BLaER1 treated with 17β-estradiol and CSF1 and Interleukin-3, amounts not matched to agents 10 nM and 100 nM (cell line): ENCODE results near the gene XAGE1A.
"Not testable (repeated sequence)": the region's sequence is repeated elsewhere in the genome, so short reads cannot be mapped to it uniquely, and the experiment has no call there.

Source experiments
- H3K27ac ChIP-seq, 11 experiments: shearing (Covaris generic); formaldehyde crosslinking; 2 replicates each; pipeline ENCODE4 v1.8.1; 2022
- H3K27me3 ChIP-seq, 11 experiments: shearing (Covaris generic); formaldehyde crosslinking; 2 replicates each; pipeline ENCODE4 v1.8.1; 2022
- H3K36me3 ChIP-seq, 11 experiments: shearing (Covaris generic); formaldehyde crosslinking; 2 replicates each; pipeline ENCODE4 v1.8.1; 2022
- H3K4me1 ChIP-seq, 10 experiments: shearing (Covaris generic); formaldehyde crosslinking; 2 replicates each; pipeline ENCODE4 v1.8.1; 2022
- H3K4me2 ChIP-seq, 11 experiments: shearing (Covaris generic); formaldehyde crosslinking; 2 replicates each; pipeline ENCODE4 v1.8.1; 2022
- H3K4me3 ChIP-seq, 10 experiments: shearing (Covaris generic); formaldehyde crosslinking; 2 replicates each; pipeline ENCODE4 v1.8.1; 2022
- H3K9ac ChIP-seq, 11 experiments: shearing (Covaris generic); formaldehyde crosslinking; 2 replicates each; pipeline ENCODE4 v1.8.1; 2022
- H3K9me3 ChIP-seq, 11 experiments: shearing (Covaris generic); formaldehyde crosslinking; replicated peaks in 1 of 11; 2 replicates each; pipeline ENCODE4 v1.8.1; 2022
- H4K20me1 ChIP-seq, 11 experiments: shearing (Covaris generic); formaldehyde crosslinking; 2 replicates each; pipeline ENCODE4 v1.8.1; 2022
- Cebpa-rat ChIP-seq, 11 experiments: shearing (Covaris generic); IDR thresholded peaks; 2 replicates each; pipeline ENCODE4 v1.8.1; 2022

Gene XAGE1A

DNA sequence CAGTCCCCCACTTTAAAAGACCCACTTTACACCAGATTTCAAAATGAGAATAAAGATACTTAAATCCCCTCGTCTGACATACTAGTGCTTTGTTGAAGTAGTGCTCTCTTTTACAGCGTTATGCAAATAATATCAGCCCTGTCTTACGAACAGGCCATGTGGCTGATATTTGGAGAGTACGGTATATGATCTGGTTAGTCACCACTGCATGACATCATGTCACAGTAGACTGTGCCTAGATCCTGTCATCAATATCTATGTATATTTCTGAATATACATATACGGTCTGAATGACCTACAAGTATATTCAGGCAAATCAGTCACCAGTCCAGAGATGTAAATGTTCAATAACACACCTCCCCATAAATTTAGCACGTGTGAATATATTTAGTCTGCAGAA is 46.7 kb downstream of the XAGE1A start:
- Histone ChIP-seq H3K9ac (no peak overlapping the region), H3K27ac (no peak overlapping the region), H3K4me2 (peak overlapping the region in 8 of 11 experiments; percentile 8 to 64 (median 40); a peak in 8 of 22 replicates), H4K20me1 (0 out of 22 replicates have a peak, but pooled peaks cover 0 to 6% (median 0%) of the 10 kb centered on the region in 11 experiments), H3K9me3 (peaks cover 0 to 7% (median 0%) of the 10 kb centered on the region in 11 experiments; a peak in 1 of 22 replicates), H3K4me3 (no peak overlapping the region), H3K4me1 (peaks cover 14 to 18% (median 16%) of the 10 kb centered on the region in 10 experiments; a peak in 17 of 20 replicates), H3K27me3 (peaks cover 67 to 82% (median 78%) of the 10 kb centered on the region in 11 experiments), H3K36me3 (no peaks in the 10 kb centered on the region)
- TF ChIP-seq Cebpa-rat (IDR thresholded peaks at IDR 0.05): no peak

DNA sequence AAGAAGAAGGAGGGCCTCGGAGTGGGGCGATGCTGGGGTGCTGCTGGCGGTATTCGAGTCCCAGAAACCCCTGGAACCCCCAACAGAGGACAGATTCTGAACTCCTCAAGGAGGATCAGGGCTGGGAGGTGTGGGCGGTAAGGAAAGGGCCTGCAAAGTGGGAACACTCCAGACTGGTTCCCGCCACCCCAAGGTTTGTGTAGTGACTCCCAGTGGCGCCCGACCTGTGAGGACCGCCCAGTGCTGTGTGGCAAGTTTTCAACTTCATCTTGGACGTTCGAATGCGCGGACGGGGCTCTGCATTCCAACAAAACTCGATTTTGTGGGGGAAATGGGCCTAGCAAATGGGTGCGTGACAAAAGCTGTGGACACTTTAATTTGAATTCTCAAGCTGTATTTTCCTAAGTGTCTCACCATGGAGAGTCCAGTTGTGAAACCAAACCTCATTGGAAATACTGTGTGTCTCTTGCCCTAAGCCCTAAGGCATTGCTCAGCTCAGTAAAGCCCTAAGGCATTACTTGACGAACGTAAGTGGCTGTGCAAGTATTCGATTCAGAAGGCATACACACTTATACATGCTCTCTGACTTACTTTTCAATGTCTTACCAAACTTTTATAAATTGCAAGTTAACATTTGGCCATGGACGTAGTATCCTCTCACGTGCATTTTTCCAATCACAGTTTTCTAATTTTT is 48.7 kb downstream of the XAGE1A start:
- H3K4me2 ChIP-seq: peak overlapping the region in 9 of 11 experiments; percentile 17 to 64 (median 44); a peak in 14 of 22 replicates
- H3K27ac ChIP-seq: 0 out of 22 replicates have a peak overlapping the region, but pooled peaks of 1 of the 11 experiments have one; percentile 21
- H3K4me3 ChIP-seq: no peak overlapping the region
- no peak for TF ChIP-seq Cebpa-rat (IDR thresholded peaks at IDR 0.05)
- H3K9me3 ChIP-seq: peaks cover 0 to 7% (median 0%) of the 10 kb centered on the region in 11 experiments; a peak in 1 of 22 replicates
- peaks cover 86 to 100% (median 96%) of the 10 kb centered on the region in 11 experiments for H3K27me3 ChIP-seq
- no peaks in the 10 kb centered on the region for H3K36me3 ChIP-seq
- no peak overlapping the region for H3K9ac ChIP-seq
- peaks cover 14 to 18% (median 16%) of the 10 kb centered on the region in 10 experiments; a peak in 17 of 20 replicates for H3K4me1 ChIP-seq
- H4K20me1 ChIP-seq: 0 out of 22 replicates have a peak, but pooled peaks cover 0 to 6% (median 0%) of the 10 kb centered on the region in 11 experiments

DNA sequence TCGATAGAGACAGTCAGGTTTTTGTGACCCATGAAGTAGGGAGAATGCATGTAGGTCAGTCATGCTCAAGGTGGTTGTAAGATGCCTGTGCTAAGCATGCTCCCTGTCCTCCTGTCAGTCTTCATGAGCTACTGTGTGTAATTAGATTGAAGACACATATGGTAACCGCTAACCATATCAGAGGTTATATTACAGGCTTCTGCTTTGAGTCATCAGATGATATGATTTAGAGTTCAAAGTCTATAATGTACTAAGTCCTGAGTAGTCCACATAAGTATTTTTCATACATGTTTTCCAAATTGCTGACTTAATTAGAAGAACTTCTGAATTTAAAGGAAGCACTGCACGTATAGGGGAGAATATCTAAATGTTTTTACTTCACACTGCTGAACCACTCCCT is 53.2 kb downstream of the XAGE1A start:
- H3K27ac ChIP-seq, H3K4me3 ChIP-seq, H3K9ac ChIP-seq, H3K4me1 ChIP-seq, H3K36me3 ChIP-seq, H3K4me2 ChIP-seq, H3K9me3 ChIP-seq, H4K20me1 ChIP-seq: not testable (repeated sequence)
- peaks cover 85 to 100% (median 97%) of the 10 kb centered on the region in 11 experiments for H3K27me3 ChIP-seq
